Cardiac septum (tissue), 1 donor: ENCODE results near the gene MEOX1. TPM values are rescaled to one million over a fixed set of nuclear protein-coding genes. Genes with fewer than 3 reads are reported as not detected.

ENCODE experiments used
- DNase-seq: peaks from one replicate; pipeline ENCODE4 v3.0.0-alpha.2; 2020; ENCODE audit warnings: low spot score
- intact Hi-C: fragments of 100-400 bp; cut with DNase I; formaldehyde crosslinking; loops from one replicate; pipeline ENCODE4 v1.14.0; 2022
- total RNA-seq: library from RNA; stranded (reverse); fragmentation: NEBNext Ultra II Directional; extraction: Animal tissue kit (Norgen Biotek cat#: 25700); gene quantifications from one replicate; pipeline ENCODE4 v1.2.1, GENCODE V29; 2021
- donor health status: DM: no; HTN: no; CAD: no.

MEOX1 gene
- total RNA-seq, 1 donor from 2014 or later = 19.8 TPM

GRCh38 chr17:43628089-43628650 lies 33.6 kb downstream of the MEOX1 start:
- intact Hi-C loops = no loop called here
- no peak for DNase-seq

GRCh38 chr17:43627653-43628052 lies 34.1 kb downstream of the MEOX1 start:
- intact Hi-C loops = no loop called here
- DNase-seq = no peak

- DNase-seq = no peak
- intact Hi-C loops = no loop called here
Measured at GRCh38 chr17:43626023-43626422, 35.7 kb downstream of the MEOX1 start.

- DNase-seq = no peak
- intact Hi-C loops = no loop called here
Measured at GRCh38 chr17:43625606-43626005, 36.1 kb downstream of the MEOX1 start.

GRCh38 chr17:43620581-43620980 lies 41.1 kb downstream of the MEOX1 start:
- DNase-seq = no peak
- intact Hi-C loops = no loop called here

- no peak for DNase-seq
- intact Hi-C loops = no loop called here
Measured at GRCh38 chr17:43620147-43620546, 41.6 kb downstream of the MEOX1 start.

GRCh38 chr17:43619705-43620104 lies 42.0 kb downstream of the MEOX1 start:
- no peak for DNase-seq
- intact Hi-C loops = no loop called here

GRCh38 chr17:43618276-43618675 lies 43.4 kb downstream of the MEOX1 start:
- DNase-seq = no peak
- intact Hi-C loops = no loop called here

- intact Hi-C loops = no loop called here
- DNase-seq = no peak
Measured at GRCh38 chr17:43616852-43617251, 44.9 kb downstream of the MEOX1 start.

GRCh38 chr17:43616421-43616820 lies 45.3 kb downstream of the MEOX1 start:
- DNase-seq = no peak
- intact Hi-C loops = no loop called here

- intact Hi-C loops = no loop called here
- no peak for DNase-seq
Measured at GRCh38 chr17:43616029-43616351, 45.7 kb downstream of the MEOX1 start.

GRCh38 chr17:43615330-43616028 lies 46.2 kb downstream of the MEOX1 start:
- no peak for DNase-seq
- intact Hi-C loops = no loop called here

- intact Hi-C loops = no loop called here
- DNase-seq = no peak
Measured at GRCh38 chr17:43614561-43614960, 47.2 kb downstream of the MEOX1 start.

GRCh38 chr17:43613917-43614316 lies 47.8 kb downstream of the MEOX1 start:
- no peak for DNase-seq
- intact Hi-C loops = no loop called here

GRCh38 chr17:43612515-43612914 lies 49.2 kb downstream of the MEOX1 start:
- DNase-seq = no peak
- intact Hi-C loops = no loop called here

- DNase-seq = no peak
- intact Hi-C loops = no loop called here
Measured at GRCh38 chr17:43611230-43611969, 50.3 kb downstream of the MEOX1 start.

GRCh38 chr17:43609613-43610385 lies 51.9 kb downstream of the MEOX1 start:
- intact Hi-C loops = no loop called here
- no peak for DNase-seq

- no peak for DNase-seq
- intact Hi-C loops = no loop called here
Measured at GRCh38 chr17:43608313-43608712, 53.4 kb downstream of the MEOX1 start.

GRCh38 chr17:43604549-43604948 lies 57.2 kb downstream of the MEOX1 start:
- intact Hi-C loops = no loop called here
- DNase-seq = no peak

GRCh38 chr17:43603321-43603720 lies 58.4 kb downstream of the MEOX1 start:
- intact Hi-C loops = no loop called here
- DNase-seq = no peak
